Suppressor macrophage treated with lipopolysaccharide for 4 hours (primary cell): ENCODE data around the gene CDO1.

ENCODE experiments used
- DNase-seq: peaks from one replicate; pipeline ENCODE4 v3.0.0-alpha.2; 2020

Gene CDO1

DNA sequence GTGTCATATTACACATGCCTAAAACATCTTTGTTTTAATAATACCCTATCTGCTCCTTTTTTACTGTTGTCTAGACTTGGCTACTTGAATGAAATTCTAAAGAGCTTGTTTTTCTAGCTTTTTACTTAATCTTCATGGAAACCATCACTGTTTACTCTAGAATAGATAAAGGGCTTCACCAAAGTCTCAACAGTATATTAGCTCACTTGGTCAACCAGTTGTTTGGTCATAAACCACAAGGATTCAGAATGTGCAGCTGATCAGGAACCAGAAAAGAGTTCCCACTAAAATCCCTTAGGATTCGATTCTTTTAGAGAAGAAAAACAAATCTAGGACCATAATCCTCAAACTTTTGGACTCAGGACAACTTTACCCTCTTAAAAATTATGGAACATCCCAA, 38.0 kb downstream of the CDO1 start:
- DNase-seq, result no peak

- no peak for DNase-seq
These were observed 39.5 kb downstream of the CDO1 start for GRCh38 chr5:115776989-115777388.

DNA sequence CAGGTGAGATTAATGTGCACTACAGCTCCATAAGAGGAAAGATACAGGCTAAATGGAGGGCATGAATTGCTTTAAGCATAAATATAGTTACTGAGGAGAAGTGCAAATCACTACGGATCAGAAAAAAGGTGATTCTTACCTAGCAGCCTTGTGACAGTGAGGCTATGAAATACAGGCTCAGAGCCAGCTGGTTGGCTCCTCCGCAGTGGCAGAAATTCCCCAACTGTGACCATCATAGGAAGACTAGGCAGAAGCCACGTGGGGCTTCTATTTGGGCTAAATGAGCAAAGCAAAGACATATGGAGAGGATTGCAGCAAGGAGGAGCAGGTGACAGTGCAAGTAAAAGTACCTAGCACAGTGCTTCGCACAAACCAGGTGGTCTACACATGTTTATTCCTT, 40.5 kb downstream of the CDO1 start:
- DNase-seq, result no peak

DNA sequence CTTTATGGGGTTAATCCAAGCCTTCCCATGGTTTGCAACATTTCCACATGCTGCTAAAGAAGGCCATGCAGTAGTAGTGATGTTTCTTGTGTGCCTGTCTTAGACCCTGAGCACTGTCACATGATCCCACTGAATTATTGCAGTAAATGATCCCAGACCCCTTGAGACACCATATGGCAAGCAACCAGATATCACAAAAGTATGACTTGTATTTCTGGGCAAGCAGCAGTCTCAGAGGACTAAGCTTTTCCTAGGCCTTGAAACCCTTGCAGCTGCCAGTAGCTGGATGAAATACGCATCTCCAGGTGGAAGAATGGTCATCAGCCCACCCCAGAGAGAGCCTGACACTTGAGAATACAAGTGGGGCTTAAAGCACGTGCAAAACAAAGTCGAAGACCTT, 41.8 kb downstream of the CDO1 start:
- DNase-seq, result no peak

GRCh38 chr5:115772731-115773475, 43.6 kb downstream of the CDO1 start:
- DNase-seq, result no peak

GRCh38 chr5:115770466-115770865, 46.0 kb downstream of the CDO1 start:
- DNase-seq, result peak; percentile 23

DNA sequence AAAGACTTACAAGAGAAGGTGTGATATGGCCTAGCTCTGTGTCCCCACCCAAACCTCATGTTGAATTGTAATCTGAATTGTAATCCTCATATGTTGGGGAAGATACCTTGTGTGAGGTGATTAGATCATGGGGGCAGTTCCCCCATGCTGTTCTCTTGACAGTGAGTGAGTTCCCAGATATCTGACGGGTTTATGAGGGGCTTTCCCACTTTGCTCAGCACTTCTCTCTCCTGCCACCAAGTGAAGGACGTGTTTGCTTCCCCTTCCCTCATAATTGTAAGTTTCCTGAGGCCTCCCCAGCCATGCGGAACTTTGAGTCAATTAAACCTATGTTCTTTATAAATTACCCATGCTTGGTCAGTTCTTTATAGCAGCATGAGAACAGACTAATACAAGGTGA, 49.0 kb downstream of the CDO1 start:
- DNase-seq, result no peak

DNA sequence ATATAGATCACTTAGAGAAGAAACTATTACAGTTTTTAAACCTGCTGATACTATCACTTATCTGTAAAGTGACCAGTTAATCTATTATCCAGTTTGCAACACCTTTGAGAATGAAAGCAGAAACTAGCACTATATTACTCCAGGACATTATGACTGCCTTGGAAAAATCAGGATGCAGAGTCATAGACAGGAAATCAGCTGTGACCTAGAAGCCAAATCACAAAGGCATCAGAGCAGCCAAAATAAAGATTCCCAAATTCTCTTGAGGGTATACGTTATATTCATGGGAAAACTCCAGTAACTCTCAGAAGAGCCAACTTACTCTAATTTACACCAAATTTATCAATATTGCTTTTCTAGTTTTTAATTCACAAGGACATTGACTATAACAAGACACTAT, 49.9 kb downstream of the CDO1 start:
- no peak for DNase-seq

DNA sequence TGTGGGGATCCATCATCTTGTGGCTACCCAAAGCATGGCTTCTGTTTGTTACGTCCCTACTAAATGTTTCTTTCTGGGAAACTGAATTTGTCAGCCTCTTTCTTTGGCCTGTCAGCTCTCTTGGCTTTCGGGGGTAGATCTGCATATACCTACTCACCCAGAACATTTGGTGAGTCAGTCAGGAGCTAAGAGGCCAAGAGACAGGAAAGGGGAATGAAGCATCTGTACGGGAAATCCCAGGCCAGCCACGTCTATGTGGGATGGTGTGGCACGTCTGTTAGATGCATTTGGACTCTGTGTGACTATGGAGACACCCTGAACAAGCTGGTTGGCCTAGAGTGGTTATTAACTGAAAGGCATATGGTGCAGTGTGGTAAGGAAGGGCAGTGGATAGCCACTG, 58.1 kb downstream of the CDO1 start:
- DNase-seq, result no peak

GRCh38 chr5:115755675-115756074, 60.8 kb downstream of the CDO1 start:
- no peak for DNase-seq
